ENCODE results near the gene KEL.

Gene KEL

DNA sequence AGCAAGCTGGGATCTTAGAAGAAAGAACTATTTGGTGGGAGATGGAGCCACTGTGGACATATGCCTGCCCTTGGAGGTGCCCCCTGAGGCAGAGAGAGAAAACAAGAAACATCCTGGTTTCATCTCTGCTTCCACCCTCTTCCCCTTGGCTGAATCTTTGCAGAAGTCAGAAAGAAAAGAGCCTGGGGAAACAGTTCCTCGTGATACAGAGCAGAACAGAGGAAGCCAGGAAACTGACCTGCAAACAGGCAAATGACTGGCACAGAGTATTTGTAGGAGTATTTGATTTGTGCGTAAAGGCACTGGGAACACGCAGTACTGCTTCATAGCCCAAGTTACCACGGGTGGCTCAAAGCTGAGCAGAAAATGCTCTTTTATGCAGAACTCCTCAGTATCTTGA, 7.0 kb upstream of the KEL start:
- Histone ChIP-seq H3K4me2 (ENCODE audit: low read length, poor library complexity, severe bottlenecking) (no peak overlapping the region), H3K27ac (ENCODE audit: low read length, poor library complexity, severe bottlenecking) (no peak overlapping the region), H2BK5ac (ENCODE audit: low read depth, low read length, poor library complexity, severe bottlenecking) (no peak overlapping the region), H3K9ac (ENCODE audit: low read length) (no peak overlapping the region), H3K4ac (ENCODE audit: low read depth in 1 of 2, low read length in 2 of 2) (no peak overlapping the region), H2BK15ac (ENCODE audit: low read depth, poor library complexity, severe bottlenecking) (no peak overlapping the region), H4K8ac (ENCODE audit: low read length) (no peak overlapping the region), H3K4me3 (ENCODE audit: insufficient read depth in 1 of 2, low read depth in 1 of 2, low read length in 2 of 2) (no peak overlapping the region), H2BK120ac (ENCODE audit: low read depth, low read length) (no peak overlapping the region), H2AK5ac (ENCODE audit: low read length, severe bottlenecking) (no peak overlapping the region), H3K9me3 (ENCODE audit: control insufficient read depth, low read length) (peaks cover 3% of the 10 kb centered on the region), H2BK12ac (ENCODE audit: low read length in 2 of 2) (no peak overlapping the region), H3K79me1 (replicated peaks; ENCODE audit: low read length, poor library complexity, severe bottlenecking) (no peaks in the 10 kb centered on the region), H3K14ac (ENCODE audit: low read length in 2 of 2) (no peak overlapping the region), H3K36me3 (ENCODE audit: control insufficient read depth in 1 of 2, insufficient read depth in 2 of 2, low read depth in 1 of 2, low read length in 2 of 2) (no peaks in the 10 kb centered on the region), H3K4me1 (ENCODE audit: control insufficient read depth, insufficient read depth, low read depth, low read length) (peaks cover 2% of the 10 kb centered on the region), H2AFZ (ENCODE audit: low read depth, low read length) (no peak overlapping the region), H3K23ac (ENCODE audit: low read length in 2 of 2) (no peak overlapping the region), H3K27me3 (ENCODE audit: control insufficient read depth in 1 of 2, insufficient read depth in 1 of 2, low read length in 2 of 2) (peaks cover 0 to 17% of the 10 kb centered on the region in 2 experiments), H4K91ac (ENCODE audit: low read length) (no peak overlapping the region), H3K18ac (ENCODE audit: low read depth in 1 of 2, low read length in 2 of 2) (no peak overlapping the region)
- DNase-seq, result no peak
- WGBS, result 68% methylated on average over 3 of the region's 4 CpGs

GRCh38 chr7:142968229-142968628, 6.1 kb upstream of the KEL start:
- Histone ChIP-seq H3K36me3 (ENCODE audit: control insufficient read depth in 1 of 2, insufficient read depth in 2 of 2, low read depth in 1 of 2, low read length in 2 of 2) (no peaks in the 10 kb centered on the region), H3K27ac (ENCODE audit: low read length, poor library complexity, severe bottlenecking) (no peak overlapping the region), H3K4me1 (ENCODE audit: control insufficient read depth, insufficient read depth, low read depth, low read length) (peaks cover 2% of the 10 kb centered on the region), H3K4ac (ENCODE audit: low read depth in 1 of 2, low read length in 2 of 2) (no peak overlapping the region), H3K4me2 (ENCODE audit: low read length, poor library complexity, severe bottlenecking) (no peak overlapping the region), H4K8ac (ENCODE audit: low read length) (no peak overlapping the region), H3K27me3 (ENCODE audit: control insufficient read depth in 1 of 2, insufficient read depth in 1 of 2, low read length in 2 of 2) (peaks cover 0 to 17% of the 10 kb centered on the region in 2 experiments), H3K9ac (ENCODE audit: low read length) (no peak overlapping the region), H2BK5ac (ENCODE audit: low read depth, low read length, poor library complexity, severe bottlenecking) (no peak overlapping the region), H2AK5ac (ENCODE audit: low read length, severe bottlenecking) (no peak overlapping the region), H2AFZ (ENCODE audit: low read depth, low read length) (no peak overlapping the region), H2BK12ac (ENCODE audit: low read length in 2 of 2) (no peak overlapping the region), H3K14ac (ENCODE audit: low read length in 2 of 2) (no peak overlapping the region), H3K23ac (ENCODE audit: low read length in 2 of 2) (no peak overlapping the region), H3K79me1 (replicated peaks; ENCODE audit: low read length, poor library complexity, severe bottlenecking) (no peaks in the 10 kb centered on the region), H2BK15ac (ENCODE audit: low read depth, poor library complexity, severe bottlenecking) (no peak overlapping the region), H2BK120ac (ENCODE audit: low read depth, low read length) (no peak overlapping the region), H3K4me3 (ENCODE audit: insufficient read depth in 1 of 2, low read depth in 1 of 2, low read length in 2 of 2) (no peak overlapping the region), H4K91ac (ENCODE audit: low read length) (no peak overlapping the region), H3K18ac (ENCODE audit: low read depth in 1 of 2, low read length in 2 of 2) (no peak overlapping the region), H3K9me3 (ENCODE audit: control insufficient read depth, low read length) (peaks cover 3% of the 10 kb centered on the region)
- 84% methylated on average over 3 of the region's 4 CpGs for WGBS
- DNase-seq, result no peak

- Histone ChIP-seq H2BK12ac (ENCODE audit: low read length in 2 of 2) (no peak overlapping the region), H2BK120ac (ENCODE audit: low read depth, low read length) (no peak overlapping the region), H3K23ac (ENCODE audit: low read length in 2 of 2) (no peak overlapping the region), H3K14ac (ENCODE audit: low read length in 2 of 2) (no peak overlapping the region), H3K9me3 (ENCODE audit: control insufficient read depth, low read length) (no peaks in the 10 kb centered on the region), H3K27ac (ENCODE audit: low read length, poor library complexity, severe bottlenecking) (no peak overlapping the region), H4K91ac (ENCODE audit: low read length) (no peak overlapping the region), H2AK5ac (ENCODE audit: low read length, severe bottlenecking) (no peak overlapping the region), H3K9ac (ENCODE audit: low read length) (no peak overlapping the region), H3K27me3 (ENCODE audit: control insufficient read depth in 1 of 2, insufficient read depth in 1 of 2, low read length in 2 of 2) (peaks cover 0 to 25% of the 10 kb centered on the region in 2 experiments), H3K4me1 (ENCODE audit: control insufficient read depth, insufficient read depth, low read depth, low read length) (peaks cover 2% of the 10 kb centered on the region), H3K18ac (ENCODE audit: low read depth in 1 of 2, low read length in 2 of 2) (no peak overlapping the region), H2BK15ac (ENCODE audit: low read depth, poor library complexity, severe bottlenecking) (no peak overlapping the region), H3K4me3 (ENCODE audit: insufficient read depth in 1 of 2, low read depth in 1 of 2, low read length in 2 of 2) (no peak overlapping the region), H3K36me3 (ENCODE audit: control insufficient read depth in 1 of 2, insufficient read depth in 2 of 2, low read depth in 1 of 2, low read length in 2 of 2) (no peaks in the 10 kb centered on the region), H3K79me1 (replicated peaks; ENCODE audit: low read length, poor library complexity, severe bottlenecking) (no peaks in the 10 kb centered on the region), H3K4me2 (ENCODE audit: low read length, poor library complexity, severe bottlenecking) (no peak overlapping the region), H3K4ac (ENCODE audit: low read depth in 1 of 2, low read length in 2 of 2) (no peak overlapping the region), H2BK5ac (ENCODE audit: low read depth, low read length, poor library complexity, severe bottlenecking) (no peak overlapping the region), H4K8ac (ENCODE audit: low read length) (no peak overlapping the region), H2AFZ (ENCODE audit: low read depth, low read length) (no peak overlapping the region)
- no peak for DNase-seq
- WGBS, result 51% methylated on average over 3 of the region's 6 CpGs
Observed at GRCh38 chr7:142964502-142965246, 2.5 kb upstream of the KEL start.

GRCh38 chr7:142963993-142964392, 1.8 kb upstream of the KEL start:
- Histone ChIP-seq H3K27ac (ENCODE audit: low read length, poor library complexity, severe bottlenecking) (no peak overlapping the region), H4K8ac (ENCODE audit: low read length) (no peak overlapping the region), H3K4me1 (ENCODE audit: control insufficient read depth, insufficient read depth, low read depth, low read length) (peaks cover 2% of the 10 kb centered on the region), H3K18ac (ENCODE audit: low read depth in 1 of 2, low read length in 2 of 2) (no peak overlapping the region), H3K79me1 (replicated peaks; ENCODE audit: low read length, poor library complexity, severe bottlenecking) (no peaks in the 10 kb centered on the region), H2BK15ac (ENCODE audit: low read depth, poor library complexity, severe bottlenecking) (no peak overlapping the region), H3K9me3 (ENCODE audit: control insufficient read depth, low read length) (no peaks in the 10 kb centered on the region), H2BK12ac (ENCODE audit: low read length in 2 of 2) (no peak overlapping the region), H3K4ac (ENCODE audit: low read depth in 1 of 2, low read length in 2 of 2) (no peak overlapping the region), H3K23ac (ENCODE audit: low read length in 2 of 2) (no peak overlapping the region), H3K9ac (ENCODE audit: low read length) (no peak overlapping the region), H2AK5ac (ENCODE audit: low read length, severe bottlenecking) (no peak overlapping the region), H3K4me2 (ENCODE audit: low read length, poor library complexity, severe bottlenecking) (no peak overlapping the region), H4K91ac (ENCODE audit: low read length) (no peak overlapping the region), H2AFZ (ENCODE audit: low read depth, low read length) (no peak overlapping the region), H3K14ac (ENCODE audit: low read length in 2 of 2) (no peak overlapping the region), H3K36me3 (ENCODE audit: control insufficient read depth in 1 of 2, insufficient read depth in 2 of 2, low read depth in 1 of 2, low read length in 2 of 2) (no peaks in the 10 kb centered on the region), H2BK120ac (ENCODE audit: low read depth, low read length) (no peak overlapping the region), H3K4me3 (ENCODE audit: insufficient read depth in 1 of 2, low read depth in 1 of 2, low read length in 2 of 2) (no peak overlapping the region), H3K27me3 (ENCODE audit: control insufficient read depth in 1 of 2, insufficient read depth in 1 of 2, low read length in 2 of 2) (peaks cover 0 to 23% of the 10 kb centered on the region in 2 experiments), H2BK5ac (ENCODE audit: low read depth, low read length, poor library complexity, severe bottlenecking) (no peak overlapping the region)
- WGBS, result 85% methylated on average over 1 of the region's 2 CpGs
- DNase-seq, result no peak

All from mesenchymal stem cell (in vitro differentiated cells and primary cell).